ENCODE measurements around the gene ABO.

ABO gene

GRCh38 chr9:133275105-133276000 lies at the start of gene ABO:
TSS of gene ABO (minus strand) at chr9:133275201.
- Histone ChIP-seq H3K4me3 (peak within 1 kb of the TSS; percentile 34 to 43), H3K27me3 (peaks cover 0 to 60% of the 10 kb centered on the region in 2 donors), H3K36me3 (no peaks in the 10 kb centered on the region), H3K4me1 (peaks cover 0 to 15% (median 6%) of the 10 kb centered on the region in 4 donors), H3K9me3 (no peaks in the 10 kb centered on the region), H3K27ac (no peak within 1 kb of the TSS)
- no peak for TF ChIP-seq CTCF (IDR thresholded peaks at IDR 0.05)
- intact Hi-C loops (cut with DNase I; ENCODE audit: low total_unique reads), result no loop called here
- DNase-seq, result no peak

- Histone ChIP-seq H3K4me1 (no peaks in the 10 kb centered on the region), H3K27ac (no peak overlapping the region), H3K9me3 (no peaks in the 10 kb centered on the region), H3K36me3 (no peaks in the 10 kb centered on the region), H3K27me3 (no peaks in the 10 kb centered on the region), H3K4me3 (no peak overlapping the region)
- intact Hi-C loops (cut with DNase I; ENCODE audit: low total_unique reads), result loop anchor here (10.0 kb wide), 1 partner anchor 139 kb away; no protein-coding TSS in a partner anchor
- peak in 1 of 2 donors; percentile 48 for DNase-seq
- no peak for TF ChIP-seq CTCF (IDR thresholded peaks at IDR 0.05)
Measured at GRCh38 chr9:133323991-133324703, 49.1 kb upstream of the ABO start.

DNA sequence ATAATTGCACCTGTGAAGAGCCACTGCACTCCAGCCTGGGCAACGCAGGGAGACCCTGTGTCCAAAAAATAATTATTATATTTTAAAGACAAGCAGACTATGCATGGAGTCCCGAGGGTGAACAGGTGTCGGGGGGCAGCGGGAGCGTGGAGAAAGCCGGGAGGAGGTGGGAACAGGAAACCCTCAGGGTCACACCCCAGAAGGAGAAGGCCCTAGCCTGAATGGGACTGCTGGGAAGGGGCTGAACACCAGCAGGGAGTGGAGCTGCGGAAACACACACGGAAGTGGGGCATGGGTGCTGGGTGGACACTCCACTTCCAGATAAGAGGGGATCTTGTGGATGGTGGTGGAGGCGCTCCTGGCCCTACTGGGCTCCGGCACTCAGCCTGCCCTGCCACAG lies 48.2 kb upstream of the ABO start:
- Histone ChIP-seq H3K27ac (no peak overlapping the region), H3K36me3 (no peaks in the 10 kb centered on the region), H3K4me3 (no peak overlapping the region), H3K27me3 (no peaks in the 10 kb centered on the region), H3K9me3 (no peaks in the 10 kb centered on the region), H3K4me1 (no peaks in the 10 kb centered on the region)
- intact Hi-C loops (cut with DNase I; ENCODE audit: low total_unique reads), result loop anchor here (10.0 kb wide), 1 partner anchor 138 kb away; no protein-coding TSS in a partner anchor
- TF ChIP-seq CTCF (IDR thresholded peaks at IDR 0.05), result no peak
- DNase-seq, result peak in 1 of 2 donors; percentile 39

DNA sequence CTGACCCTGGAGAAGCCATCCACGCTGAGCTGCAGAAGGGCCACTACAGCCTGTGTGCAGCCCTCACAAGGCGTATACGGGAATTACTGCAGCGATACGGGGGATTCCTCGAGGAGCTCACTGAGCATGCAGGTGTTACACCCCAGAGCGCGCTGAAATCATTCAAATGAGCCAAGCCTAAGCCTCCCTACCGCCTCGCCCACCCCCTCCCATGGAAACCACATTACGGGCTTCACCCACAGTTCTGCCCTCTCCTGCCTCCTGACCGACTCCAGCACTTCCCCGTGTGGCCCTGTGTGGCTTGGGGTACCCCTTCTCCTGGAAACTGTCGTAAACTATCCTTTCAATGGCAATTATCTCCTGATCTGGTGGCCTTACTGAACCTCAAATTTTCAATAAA lies 47.7 kb upstream of the ABO start:
- intact Hi-C loops (cut with DNase I; ENCODE audit: low total_unique reads), result loop anchor here (10.0 kb wide), 1 partner anchor 138 kb away; no protein-coding TSS in a partner anchor
- Histone ChIP-seq H3K27ac (no peak overlapping the region), H3K27me3 (no peaks in the 10 kb centered on the region), H3K4me1 (no peaks in the 10 kb centered on the region), H3K36me3 (no peaks in the 10 kb centered on the region), H3K4me3 (no peak overlapping the region), H3K9me3 (no peaks in the 10 kb centered on the region)
- TF ChIP-seq CTCF (IDR thresholded peaks at IDR 0.05), result no peak
- peak in 1 of 2 donors; percentile 47 for DNase-seq

DNA sequence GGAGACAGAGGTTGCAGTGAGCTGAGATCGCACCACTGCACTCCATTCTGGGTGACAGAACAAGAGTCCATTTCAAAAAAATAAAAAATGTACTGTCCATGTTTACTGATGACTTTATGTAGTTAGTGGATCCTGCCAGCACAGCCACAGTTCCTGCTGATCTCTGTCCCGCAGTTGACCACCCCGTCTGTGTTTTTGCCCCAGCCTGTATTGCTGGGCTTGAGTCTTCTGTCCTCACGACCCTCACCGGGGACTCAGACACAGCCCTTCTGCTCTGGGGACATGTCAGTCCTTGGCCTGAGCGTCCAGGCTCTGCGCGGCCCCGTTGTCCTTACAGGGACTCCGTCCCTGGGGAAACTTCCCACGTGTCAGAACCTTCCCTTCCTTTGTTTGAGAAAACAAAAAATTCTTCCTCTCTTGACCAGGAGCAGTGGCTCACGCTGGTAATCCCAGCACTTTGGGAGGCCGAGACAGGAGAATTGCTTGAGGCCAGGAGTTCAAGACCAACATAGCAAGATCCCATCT lies 46.5 kb upstream of the ABO start:
- TF ChIP-seq CTCF (IDR thresholded peaks at IDR 0.05), result no peak
- intact Hi-C loops (cut with DNase I; ENCODE audit: low total_unique reads), result loop anchor here (10.0 kb wide), 1 partner anchor 137 kb away; no protein-coding TSS in a partner anchor
- H3K27ac ChIP-seq, result no peak overlapping the region
- no peaks in the 10 kb centered on the region for H3K36me3 ChIP-seq
- H3K4me1 ChIP-seq, result no peaks in the 10 kb centered on the region
- no peaks in the 10 kb centered on the region for H3K9me3 ChIP-seq
- peak in 1 of 2 donors; percentile 28 for DNase-seq
- no peaks in the 10 kb centered on the region for H3K27me3 ChIP-seq
- no peak overlapping the region for H3K4me3 ChIP-seq
